Right atrium auricular region (tissue), 2 donors: Measurements from ENCODE around the gene LSM7. TPM values are rescaled to one million over a fixed set of nuclear protein-coding genes. Genes with fewer than 3 reads are reported as not detected.

Source experiments
- DNase-seq: peaks from one replicate; pipeline ENCODE4 v3.0.0-alpha.2; 2019; ENCODE audit warnings: low spot score
- H3K27ac ChIP-seq, 2 donors: fragments of 200-600 bp; sonication (generic); 1 replicate in 1 of 2; 2 replicates in 1 of 2; pipeline ENCODE4 v1.5.1; 2016 to 2019
- H3K27me3 ChIP-seq, 2 donors: fragments of 200-600 bp; sonication (generic); one replicate each; pipeline versions ENCODE4 v1.5.1 to v1.6.0; 2017 to 2019
- H3K36me3 ChIP-seq: fragments of 200-600 bp; sonication (generic); one replicate; pipeline ENCODE4 v1.5.1; 2016
- H3K4me1 ChIP-seq, 2 donors: fragments of 200-600 bp; sonication (generic); one replicate each; pipeline versions ENCODE4 v1.5.1 to v1.6.0; 2017 to 2019
- H3K4me3 ChIP-seq, 2 donors: fragments of 200-600 bp; sonication (generic); 1 replicate in 1 of 2; 2 replicates in 1 of 2; pipeline ENCODE4 v1.5.1; 2017 to 2019; ENCODE audit warnings: mild to moderate bottlenecking in 1 of 2, moderate library complexity in 1 of 2
- H3K9me3 ChIP-seq, 2 donors: fragments of 200-600 bp; sonication (generic); one replicate each; pipeline ENCODE4 v1.5.1; 2019
- total RNA-seq, 2 donors: library from RNA; depleted of rRNA; stranded (reverse); fragments of >200 nt; gene quantifications; one replicate each; pipeline ENCODE4 v1.1.0, GENCODE V29; 2016
- TF ChIP-seq, protein P1 (sequence below), 2 donors: fragments of 200-600 bp; sonication (generic); IDR thresholded peaks; one replicate each; pipeline ENCODE4 v1.5.1; 2019; ENCODE audit warnings: antibody characterized with exemption in 2 of 2

LSM7 gene
- total RNA-seq, 2 donors from 2014 or later = 38.6 to 104 TPM

DNA sequence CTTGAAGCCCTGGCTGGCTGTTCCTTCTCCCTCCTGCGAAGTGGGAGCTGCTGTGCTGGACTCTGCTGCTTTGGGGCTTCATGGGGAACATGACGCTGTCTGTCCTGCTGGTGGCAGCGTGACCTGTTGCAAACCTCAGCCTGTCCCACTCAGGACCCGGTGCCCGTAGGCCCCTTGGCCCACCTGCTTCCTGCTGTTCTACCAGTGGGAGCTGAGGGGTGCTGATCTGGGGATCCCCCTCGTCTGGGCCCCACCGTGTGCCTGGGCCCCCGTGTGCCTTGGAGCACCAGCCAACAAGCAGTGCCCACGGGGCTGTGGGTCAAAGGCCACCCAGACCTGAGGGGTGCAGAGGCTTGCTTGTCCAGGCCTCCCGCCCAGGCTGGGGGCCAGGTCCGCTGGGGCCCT lies 5.4 kb upstream of the LSM7 start:
- no peak overlapping the region for H3K27ac ChIP-seq
- H3K4me3 ChIP-seq = no peak overlapping the region
- no peaks in the 10 kb centered on the region for H3K36me3 ChIP-seq
- DNase-seq = no peak
- TF ChIP-seq, protein P1, sequence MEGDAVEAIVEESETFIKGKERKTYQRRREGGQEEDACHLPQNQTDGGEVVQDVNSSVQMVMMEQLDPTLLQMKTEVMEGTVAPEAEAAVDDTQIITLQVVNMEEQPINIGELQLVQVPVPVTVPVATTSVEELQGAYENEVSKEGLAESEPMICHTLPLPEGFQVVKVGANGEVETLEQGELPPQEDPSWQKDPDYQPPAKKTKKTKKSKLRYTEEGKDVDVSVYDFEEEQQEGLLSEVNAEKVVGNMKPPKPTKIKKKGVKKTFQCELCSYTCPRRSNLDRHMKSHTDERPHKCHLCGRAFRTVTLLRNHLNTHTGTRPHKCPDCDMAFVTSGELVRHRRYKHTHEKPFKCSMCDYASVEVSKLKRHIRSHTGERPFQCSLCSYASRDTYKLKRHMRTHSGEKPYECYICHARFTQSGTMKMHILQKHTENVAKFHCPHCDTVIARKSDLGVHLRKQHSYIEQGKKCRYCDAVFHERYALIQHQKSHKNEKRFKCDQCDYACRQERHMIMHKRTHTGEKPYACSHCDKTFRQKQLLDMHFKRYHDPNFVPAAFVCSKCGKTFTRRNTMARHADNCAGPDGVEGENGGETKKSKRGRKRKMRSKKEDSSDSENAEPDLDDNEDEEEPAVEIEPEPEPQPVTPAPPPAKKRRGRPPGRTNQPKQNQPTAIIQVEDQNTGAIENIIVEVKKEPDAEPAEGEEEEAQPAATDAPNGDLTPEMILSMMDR (IDR thresholded peaks at IDR 0.05) = no peak
- no peaks in the 10 kb centered on the region for H3K27me3 ChIP-seq
- H3K4me1 ChIP-seq = peaks cover 0 to 50% of the 10 kb centered on the region in 2 donors
- H3K9me3 ChIP-seq = no peaks in the 10 kb centered on the region

DNA sequence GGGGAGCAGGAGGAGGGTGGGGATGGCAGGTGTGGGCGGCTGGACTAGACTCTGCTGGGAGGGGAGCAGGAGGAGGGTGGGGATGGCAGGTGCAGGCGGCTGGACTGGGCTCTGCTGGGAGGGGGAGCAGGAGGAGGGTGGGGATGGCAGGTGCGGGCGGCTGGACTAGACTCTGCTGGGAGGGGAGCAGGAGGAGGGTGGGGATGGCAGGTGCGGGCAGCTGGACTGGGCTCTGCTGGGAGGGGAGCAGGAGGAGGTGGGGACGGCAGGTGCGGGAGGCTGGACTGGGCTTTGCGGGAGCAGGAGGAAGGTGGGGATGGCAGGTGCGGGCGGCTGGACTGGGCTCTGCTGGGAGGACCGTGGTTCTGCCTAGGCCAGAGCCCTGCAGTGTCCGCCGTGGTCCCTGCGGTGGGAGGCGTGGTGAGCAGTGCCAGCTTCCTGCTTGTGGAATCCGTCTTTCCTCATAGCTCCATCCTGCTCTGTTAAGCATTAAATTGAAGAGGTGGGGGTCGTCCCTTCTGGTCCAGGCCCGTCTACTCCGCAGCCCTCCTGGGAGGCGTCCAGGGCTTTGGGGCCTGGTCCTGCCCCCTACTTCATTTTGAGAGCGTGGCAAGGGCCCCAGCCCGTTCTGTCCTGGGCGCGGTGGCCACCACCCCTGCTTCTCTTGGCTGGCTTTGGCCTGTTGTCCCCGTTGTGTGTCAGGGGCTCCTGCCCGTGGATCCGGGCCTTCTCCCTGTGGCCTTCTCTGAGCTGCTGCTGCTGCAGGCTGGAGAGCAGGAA lies 4.8 kb upstream of the LSM7 start:
- Histone ChIP-seq H3K4me1 (peaks cover 0 to 50% of the 10 kb centered on the region in 2 donors), H3K27ac (no peak overlapping the region), H3K27me3 (no peaks in the 10 kb centered on the region), H3K4me3 (no peak overlapping the region), H3K36me3 (no peaks in the 10 kb centered on the region), H3K9me3 (no peaks in the 10 kb centered on the region)
- TF ChIP-seq, protein P1 (IDR thresholded peaks at IDR 0.05) = no peak
- DNase-seq = no peak

DNA sequence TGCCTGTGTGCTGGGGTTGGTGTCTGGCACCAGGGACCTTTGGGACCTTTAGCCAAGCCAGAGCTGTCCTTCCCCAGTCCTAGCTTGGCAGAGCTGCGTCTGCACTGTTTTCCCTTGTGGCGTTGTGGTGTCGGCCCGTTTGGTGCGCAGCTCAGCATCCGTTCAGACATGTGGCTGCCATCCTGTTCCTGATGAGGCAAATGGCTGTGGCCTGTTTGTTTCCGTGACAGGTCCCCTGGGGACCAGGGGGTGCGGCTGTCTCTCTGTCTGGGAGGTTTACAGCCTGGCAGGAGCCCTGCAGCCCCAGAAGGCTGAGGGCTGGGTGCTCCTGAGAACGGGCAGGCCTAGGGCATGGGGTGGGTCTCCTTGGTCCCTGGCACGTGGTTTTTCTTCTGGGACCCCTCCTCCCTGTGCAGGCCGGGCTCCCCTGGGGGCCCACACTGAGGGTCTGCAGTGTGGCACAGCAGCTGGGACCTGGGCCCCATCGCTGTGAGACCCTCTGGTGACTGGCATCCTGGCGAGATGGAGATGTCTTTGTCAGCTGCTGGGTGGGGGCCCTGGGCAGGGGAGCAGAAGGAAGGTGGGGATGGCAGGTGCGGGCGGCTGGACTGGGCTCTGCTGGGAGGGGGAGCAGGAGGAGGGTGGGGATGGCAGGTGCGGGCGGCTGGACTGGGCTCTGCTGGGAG lies 4.1 kb upstream of the LSM7 start:
- TF ChIP-seq, protein P1 (IDR thresholded peaks at IDR 0.05) = no peak
- Histone ChIP-seq H3K36me3 (no peaks in the 10 kb centered on the region), H3K4me3 (no peak overlapping the region), H3K4me1 (peaks cover 0 to 55% of the 10 kb centered on the region in 2 donors), H3K27ac (peak overlapping the region in 1 of 2 donors; percentile 31), H3K27me3 (no peaks in the 10 kb centered on the region), H3K9me3 (no peaks in the 10 kb centered on the region)
- no peak for DNase-seq

DNA sequence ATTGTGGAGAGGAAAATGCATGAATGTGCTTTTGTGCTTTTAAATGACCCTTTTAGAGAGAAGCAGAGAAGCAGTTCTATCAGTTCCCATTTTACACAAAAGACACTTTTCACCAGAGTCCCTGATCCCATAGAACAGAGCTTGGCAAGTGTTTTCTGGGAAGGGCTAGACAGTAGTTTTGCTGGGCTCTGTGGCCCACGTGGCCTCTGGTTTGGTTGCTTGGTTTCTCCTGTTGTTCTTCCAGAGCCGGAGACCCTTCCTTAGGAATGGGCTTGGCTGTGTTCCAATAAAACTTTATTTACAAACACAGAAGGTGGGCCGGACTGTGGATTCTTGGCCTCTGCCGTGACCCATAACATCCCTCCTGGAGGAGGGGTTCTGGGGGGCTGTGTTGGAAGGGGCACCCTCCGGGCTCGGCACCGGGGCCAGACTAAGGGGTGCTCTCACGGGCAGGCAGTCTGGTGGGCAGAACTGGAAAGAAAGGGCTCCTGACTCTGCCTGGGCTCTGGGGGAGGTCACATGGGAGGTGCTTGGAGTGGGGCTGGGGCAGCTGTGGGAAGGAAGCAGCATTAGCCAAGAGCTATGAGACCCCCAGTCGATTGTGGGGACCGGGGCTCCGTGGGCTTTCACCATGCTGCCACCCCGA lies 3.3 kb upstream of the LSM7 start:
- Histone ChIP-seq H3K27ac (peak overlapping the region in 1 of 2 donors; percentile 31), H3K4me1 (peaks cover 0 to 63% of the 10 kb centered on the region in 2 donors), H3K9me3 (no peaks in the 10 kb centered on the region), H3K4me3 (no peak overlapping the region), H3K36me3 (no peaks in the 10 kb centered on the region), H3K27me3 (no peaks in the 10 kb centered on the region)
- TF ChIP-seq, protein P1 (IDR thresholded peaks at IDR 0.05) = no peak
- no peak for DNase-seq

DNA sequence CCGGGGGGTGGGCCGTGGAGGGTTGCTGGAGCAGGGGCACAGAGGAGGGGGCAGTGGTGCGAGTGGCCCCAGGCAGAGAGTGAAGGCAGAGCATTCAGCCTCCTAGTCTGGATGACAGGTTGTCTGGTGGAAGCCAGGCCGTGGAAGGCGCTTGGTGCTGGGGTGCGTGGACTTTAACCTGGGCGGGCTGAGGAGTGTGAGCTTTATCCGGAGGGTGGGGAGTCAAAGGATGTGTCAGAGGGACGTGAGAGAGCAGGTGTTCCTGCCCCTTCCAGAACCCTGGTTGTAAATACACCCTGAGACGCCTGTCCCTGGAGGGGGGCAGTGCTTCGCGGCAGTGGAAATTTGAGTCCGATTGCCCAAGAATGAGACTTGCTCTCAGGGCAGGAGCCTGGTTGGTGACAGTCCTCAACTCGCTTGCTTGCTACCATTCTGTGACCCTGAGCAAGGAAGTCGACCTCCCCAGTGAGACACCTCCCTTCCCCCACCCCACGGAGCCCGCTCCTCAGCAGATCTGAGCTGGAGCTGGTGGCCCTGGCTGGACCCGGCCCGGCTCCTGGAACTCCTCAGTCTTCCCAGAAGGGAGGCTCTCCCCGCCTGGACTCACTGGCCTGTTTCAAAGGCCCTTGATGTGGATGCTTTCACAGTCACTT lies 2.4 kb upstream of the LSM7 start:
- DNase-seq = no peak
- Histone ChIP-seq H3K27ac (no peak overlapping the region), H3K36me3 (no peaks in the 10 kb centered on the region), H3K27me3 (no peaks in the 10 kb centered on the region), H3K4me1 (peaks cover 0 to 67% of the 10 kb centered on the region in 2 donors), H3K4me3 (no peak overlapping the region), H3K9me3 (no peaks in the 10 kb centered on the region)
- TF ChIP-seq, protein P1 (IDR thresholded peaks at IDR 0.05) = no peak
